Coronary artery (tissue), 2 donors: ENCODE measurements around the gene PDE4C.

Source experiments
- DNase-seq: peaks from one replicate; pipeline ENCODE4 v3.0.0-alpha.2; 2017; ENCODE audit warnings: low spot score
- H3K27ac ChIP-seq, 2 donors: fragments of 200-600 bp; sonication (generic); one replicate each; pipeline ENCODE4 v1.5.1; 2016 to 2019
- H3K4me3 ChIP-seq: fragments of 200-600 bp; sonication (generic); 2 replicates; pipeline ENCODE4 v1.5.1; 2016; ENCODE audit warnings: mild to moderate bottlenecking, moderate library complexity
- TF ChIP-seq, protein P1 (sequence below): fragments of 200-600 bp; sonication (generic); IDR thresholded peaks from one replicate; pipeline ENCODE4 v1.5.1; 2019; ENCODE audit warnings: antibody characterized with exemption

The PDE4C gene

DNA sequence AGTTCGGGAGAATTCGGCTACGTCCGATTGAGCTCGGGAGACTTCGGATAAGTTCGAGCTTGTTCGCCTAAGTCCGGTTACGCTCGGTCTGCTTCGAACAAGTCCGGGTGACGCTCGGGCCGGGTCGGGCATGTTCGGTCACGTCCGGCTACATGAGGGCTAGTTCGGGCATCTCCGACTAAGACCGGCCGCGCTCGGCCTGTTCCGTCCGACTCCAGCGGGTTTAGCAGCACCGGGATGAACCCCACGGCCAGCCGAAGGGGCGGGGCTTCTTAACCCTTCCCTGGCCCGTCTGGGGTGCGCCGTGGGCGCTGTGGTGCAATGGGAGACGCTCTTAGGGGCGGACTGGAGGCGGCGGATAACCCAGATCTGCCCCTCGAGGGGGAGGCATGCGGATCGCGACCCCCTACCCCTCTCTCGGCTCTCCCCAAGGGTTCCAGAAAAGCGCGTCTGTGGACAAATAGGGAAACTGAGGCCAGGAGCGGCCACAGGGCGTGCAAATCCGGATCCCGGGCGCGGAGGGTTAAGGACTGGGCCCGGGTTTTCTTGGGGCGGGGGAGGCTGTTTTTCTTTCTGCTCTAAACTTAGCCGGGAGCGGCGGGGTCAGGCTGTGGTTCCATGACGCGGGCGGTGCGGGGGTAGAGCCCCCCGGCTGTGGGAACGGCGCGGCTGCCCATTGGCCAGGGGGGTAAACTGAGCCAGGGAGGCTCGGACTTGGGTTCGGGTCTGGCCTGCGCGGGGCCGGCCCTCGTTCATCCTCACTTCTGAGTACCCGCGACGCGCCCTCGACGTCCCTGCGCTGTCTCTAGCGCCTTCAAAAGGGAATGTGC, 1.5 kb downstream of the PDE4C start:
- Histone ChIP-seq H3K27ac (peak overlapping the region; percentile 54 to 83), H3K4me3 (peak overlapping the region; percentile 70)
- TF ChIP-seq, protein P1, sequence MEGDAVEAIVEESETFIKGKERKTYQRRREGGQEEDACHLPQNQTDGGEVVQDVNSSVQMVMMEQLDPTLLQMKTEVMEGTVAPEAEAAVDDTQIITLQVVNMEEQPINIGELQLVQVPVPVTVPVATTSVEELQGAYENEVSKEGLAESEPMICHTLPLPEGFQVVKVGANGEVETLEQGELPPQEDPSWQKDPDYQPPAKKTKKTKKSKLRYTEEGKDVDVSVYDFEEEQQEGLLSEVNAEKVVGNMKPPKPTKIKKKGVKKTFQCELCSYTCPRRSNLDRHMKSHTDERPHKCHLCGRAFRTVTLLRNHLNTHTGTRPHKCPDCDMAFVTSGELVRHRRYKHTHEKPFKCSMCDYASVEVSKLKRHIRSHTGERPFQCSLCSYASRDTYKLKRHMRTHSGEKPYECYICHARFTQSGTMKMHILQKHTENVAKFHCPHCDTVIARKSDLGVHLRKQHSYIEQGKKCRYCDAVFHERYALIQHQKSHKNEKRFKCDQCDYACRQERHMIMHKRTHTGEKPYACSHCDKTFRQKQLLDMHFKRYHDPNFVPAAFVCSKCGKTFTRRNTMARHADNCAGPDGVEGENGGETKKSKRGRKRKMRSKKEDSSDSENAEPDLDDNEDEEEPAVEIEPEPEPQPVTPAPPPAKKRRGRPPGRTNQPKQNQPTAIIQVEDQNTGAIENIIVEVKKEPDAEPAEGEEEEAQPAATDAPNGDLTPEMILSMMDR = no peak
- DNase-seq = peak; percentile 99

DNA sequence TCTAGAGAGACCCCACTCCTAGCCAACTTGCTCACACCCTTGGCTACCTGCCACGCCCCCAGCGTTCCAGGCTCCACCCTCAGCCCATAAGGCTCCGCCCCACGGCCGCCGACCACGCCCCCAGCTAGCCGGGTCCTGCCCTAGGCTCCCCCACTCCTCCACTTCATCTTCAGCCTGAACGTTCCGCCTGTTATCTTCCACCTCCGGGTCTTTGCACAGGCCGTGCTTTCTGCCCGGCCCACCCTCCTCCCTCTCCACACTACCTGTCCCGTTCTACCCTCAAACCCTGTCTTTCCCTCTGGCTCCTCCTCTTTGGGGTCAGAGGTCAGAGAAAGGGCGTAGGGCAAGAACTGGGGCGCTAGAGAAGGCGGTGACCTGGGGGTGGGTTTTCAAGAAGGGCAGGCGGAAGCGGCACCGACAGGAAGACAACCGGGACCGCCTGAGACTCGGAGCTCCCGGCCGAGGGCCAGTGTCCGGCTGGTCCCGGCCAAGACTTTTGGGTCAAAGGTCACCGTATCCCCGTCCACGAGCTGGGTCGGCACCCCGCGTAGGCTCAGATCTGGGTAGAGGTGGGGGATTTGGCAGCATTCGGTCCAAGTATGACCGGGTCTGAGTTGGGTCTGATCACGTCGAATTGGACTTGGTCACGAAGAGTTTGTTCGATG, 2.2 kb downstream of the PDE4C start:
- Histone ChIP-seq H3K27ac (peak overlapping the region in 1 of 2 donors; percentile 83), H3K4me3 (peak overlapping the region; percentile 70)
- TF ChIP-seq, protein P1 = no peak
- no peak for DNase-seq

DNA sequence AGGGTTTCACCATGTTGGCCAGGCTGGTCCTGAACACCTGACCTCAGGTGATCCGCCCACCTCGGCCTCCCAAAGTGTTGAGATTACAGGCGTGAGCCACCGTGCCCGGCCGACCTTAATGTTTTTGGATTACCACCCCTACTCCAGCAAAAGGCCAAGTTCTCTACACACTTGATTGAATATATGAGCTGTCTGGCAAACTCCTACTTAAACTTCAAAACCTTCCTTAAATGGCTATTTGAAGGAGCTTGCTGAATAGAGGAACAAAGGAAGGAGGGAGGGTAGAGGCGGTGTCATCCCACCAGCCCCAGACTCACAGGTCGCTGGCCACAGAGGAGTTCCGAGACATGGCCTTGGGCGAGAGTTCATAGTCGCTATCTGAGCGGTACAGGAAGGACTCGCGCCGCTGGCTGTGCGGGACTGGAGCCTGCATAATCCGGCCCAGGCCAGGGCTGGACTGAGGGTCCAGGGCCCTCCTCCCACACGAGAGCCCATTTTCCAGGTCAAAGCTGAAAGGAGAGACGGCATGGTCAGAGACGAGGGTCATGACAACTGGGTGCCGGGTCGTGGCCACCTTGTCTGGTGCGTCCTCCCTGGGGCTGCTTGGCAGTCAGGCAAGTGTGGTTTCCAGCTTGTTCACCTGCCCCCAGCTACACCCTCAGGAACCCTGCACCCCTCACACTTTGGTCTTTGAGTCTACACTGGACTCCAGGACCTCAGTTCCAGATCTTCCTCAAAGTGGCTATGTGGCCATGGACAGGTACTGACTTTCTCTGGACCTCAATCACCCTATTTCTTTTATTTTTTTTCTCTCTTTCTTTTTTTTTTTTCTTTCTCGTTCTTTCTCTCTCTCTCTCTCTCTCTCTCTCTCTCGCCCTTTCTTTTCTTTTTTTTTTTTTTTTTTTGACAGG, 4.2 kb downstream of the PDE4C start:
- TF ChIP-seq, protein P1 = no peak
- DNase-seq = no peak
- Histone ChIP-seq H3K4me3 (no peak overlapping the region), H3K27ac (no peak overlapping the region)

DNA sequence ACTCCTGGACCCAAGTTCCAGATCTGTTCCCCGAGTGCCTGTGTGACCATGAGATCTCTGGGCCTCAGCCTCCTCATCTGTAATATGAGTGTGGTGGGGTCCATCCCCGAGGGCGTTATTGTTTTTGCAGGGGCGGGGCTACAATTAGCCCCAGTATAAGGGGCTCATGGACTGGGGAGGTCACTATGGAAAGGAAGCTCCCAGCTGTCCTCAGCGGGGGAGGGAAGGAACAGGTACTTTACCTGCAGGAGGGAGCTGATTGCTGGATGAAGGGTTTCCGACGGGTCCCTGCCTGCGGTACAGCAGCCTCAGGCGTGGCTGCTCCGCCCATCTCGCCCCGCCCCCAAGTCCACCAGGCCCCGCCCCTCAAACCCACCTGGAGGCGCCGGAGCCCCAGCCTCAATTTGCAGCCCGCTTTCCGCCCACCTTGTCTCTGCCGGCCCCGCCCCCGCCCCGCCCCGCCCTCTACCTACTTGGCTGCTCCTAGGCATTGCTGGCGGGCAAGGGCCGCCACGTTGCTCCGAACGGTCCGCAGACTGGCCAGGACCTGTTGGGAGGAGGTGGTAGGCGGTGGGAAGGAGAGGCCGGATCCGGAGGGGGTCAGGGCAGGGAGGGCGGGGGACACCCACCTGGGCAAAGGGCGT, 5.5 kb downstream of the PDE4C start:
- H3K4me3 ChIP-seq = no peak overlapping the region
- TF ChIP-seq, protein P1 = no peak
- H3K27ac ChIP-seq = no peak overlapping the region
- DNase-seq = no peak

- TF ChIP-seq, protein P1 = no peak
- Histone ChIP-seq H3K27ac (no peak overlapping the region), H3K4me3 (no peak overlapping the region)
- DNase-seq = no peak
Observed at GRCh38 chr19:18219911-18220631, 6.2 kb downstream of the PDE4C start.

DNA sequence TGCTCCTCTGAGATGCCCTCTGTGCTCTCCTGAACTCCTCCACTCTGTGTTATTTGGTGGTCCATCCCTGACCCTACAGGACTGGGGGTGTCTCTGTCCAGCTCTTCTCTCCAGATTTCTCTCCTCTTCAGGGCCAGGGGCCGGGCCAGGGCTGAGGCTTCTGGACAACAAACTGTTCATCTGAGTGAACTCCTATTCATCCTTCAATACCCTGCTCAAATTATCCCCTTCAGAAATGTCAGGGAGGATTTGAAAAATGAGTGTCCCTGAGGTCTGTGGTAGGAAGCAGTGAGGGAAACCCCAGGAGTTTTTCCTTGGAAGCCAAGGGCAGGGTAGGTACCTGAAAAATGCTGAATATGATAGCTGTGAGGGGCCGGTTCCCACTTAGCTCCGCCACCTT, 7.6 kb downstream of the PDE4C start:
- no peak overlapping the region for H3K4me3 ChIP-seq
- H3K27ac ChIP-seq = no peak overlapping the region
- TF ChIP-seq, protein P1 = no peak
- no peak for DNase-seq
